Mucosa of descending colon (tissue), 3 donors: ENCODE results near the gene SLC51A. TPM values are rescaled to one million over a fixed set of nuclear protein-coding genes. Genes with fewer than 3 reads are reported as not detected.

ENCODE experiments used
- ATAC-seq: fragments of 200-7000 bp; cut with Tn5 transposase; one replicate; pipeline ENCODE4 v1.9.1; 2020; ENCODE audit warnings: mild to moderate bottlenecking, moderate library complexity
- DNase-seq, 3 donors: peaks; one replicate each; pipeline ENCODE4 v3.0.0-alpha.2; 2020
- H3K36me3 ChIP-seq: fragments of 200-600 bp; one replicate; pipeline ENCODE4 v1.8.0; 2021; ENCODE audit warnings: low read depth, mild to moderate bottlenecking
- H3K4me1 ChIP-seq: fragments of 200-600 bp; one replicate; pipeline ENCODE4 v1.8.0; 2021; ENCODE audit warnings: low read depth, mild to moderate bottlenecking
- H3K4me3 ChIP-seq: fragments of 200-600 bp; one replicate; pipeline ENCODE4 v1.8.0; 2021; ENCODE audit warnings: mild to moderate bottlenecking
- H3K9me3 ChIP-seq: fragments of 200-600 bp; one replicate; pipeline ENCODE4 v1.8.0; 2021; ENCODE audit warnings: mild to moderate bottlenecking
- intact Hi-C, 2 donors: fragments of 100-400 bp; cut with DNase I in 1 of 2; cut with micrococcal nuclease in 1 of 2; formaldehyde crosslinking; loops; one replicate each; pipeline versions ENCODE4 v1.11.0 to v1.11.1; 2022; cut with DNase I, micrococcal nuclease
- total RNA-seq, 3 donors: library from RNA; stranded (reverse); fragmentation: NEBNext Ultra II Directional in 2 of 3; extraction: Animal tissue kit (Norgen Biotek cat#: 25700) in 2 of 3; gene quantifications; one replicate each; pipeline versions ENCODE4 v1.2.1 to v1.2.4, GENCODE V29; 2021 to 2023
- TF ChIP-seq, protein P1 (sequence below): fragments of 200-600 bp; IDR thresholded peaks from one replicate; pipeline ENCODE4 v1.8.0; 2022; ENCODE audit warnings: antibody characterized with exemption, mild to moderate bottlenecking
- donor health status: DM: no; HTN: no; CAD: no; lungs with moderate emphysema.
- donor health status: DM: no; HTN: no; CAD: no.
- donor health status: DM: no; HTN: yes; CAD: no.

SLC51A gene
- total RNA-seq, 3 donors from 2014 or later = 16.4 to 135 (median 22.9) TPM

DNA sequence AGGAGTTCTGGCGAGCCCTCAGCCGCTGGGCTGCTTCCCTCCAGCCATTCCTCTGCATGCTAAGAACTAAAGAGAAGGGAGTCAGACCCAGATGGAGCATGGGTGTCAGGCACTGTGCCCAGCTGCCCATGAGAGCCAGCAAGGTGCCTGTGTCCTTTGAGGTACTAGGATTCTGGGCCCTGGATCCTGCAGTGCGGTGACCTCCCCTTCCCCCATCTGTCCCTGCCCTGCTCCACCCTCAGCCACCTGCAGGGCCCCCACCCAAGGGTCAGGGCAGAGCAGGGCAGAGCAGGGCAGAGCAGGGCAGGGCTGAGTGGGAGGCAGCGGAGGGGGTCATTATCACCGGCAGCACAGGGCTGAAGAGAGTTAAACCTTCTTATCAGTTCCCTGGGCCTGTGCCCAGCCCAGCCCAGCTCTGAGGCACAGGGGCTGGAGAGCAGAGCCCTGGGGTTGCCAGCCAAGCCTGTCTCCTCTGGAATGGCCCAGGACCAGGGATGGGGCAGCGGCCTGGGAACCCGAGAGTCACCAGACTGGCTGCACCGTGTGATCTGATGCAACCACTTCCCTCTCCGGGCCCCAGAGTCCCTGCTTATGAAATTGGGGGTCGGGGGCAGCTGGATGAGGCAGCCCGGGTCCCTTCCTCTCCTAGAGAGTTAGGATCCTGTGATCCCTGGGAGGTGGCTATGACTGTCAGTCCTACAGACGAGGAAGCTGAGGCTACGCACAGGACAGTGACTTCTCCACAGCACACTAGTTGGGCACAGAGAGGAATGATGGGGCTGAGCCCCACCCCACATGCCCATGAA lies 22.4 kb upstream of the SLC51A start:
- ATAC-seq = peak; percentile 67

DNA sequence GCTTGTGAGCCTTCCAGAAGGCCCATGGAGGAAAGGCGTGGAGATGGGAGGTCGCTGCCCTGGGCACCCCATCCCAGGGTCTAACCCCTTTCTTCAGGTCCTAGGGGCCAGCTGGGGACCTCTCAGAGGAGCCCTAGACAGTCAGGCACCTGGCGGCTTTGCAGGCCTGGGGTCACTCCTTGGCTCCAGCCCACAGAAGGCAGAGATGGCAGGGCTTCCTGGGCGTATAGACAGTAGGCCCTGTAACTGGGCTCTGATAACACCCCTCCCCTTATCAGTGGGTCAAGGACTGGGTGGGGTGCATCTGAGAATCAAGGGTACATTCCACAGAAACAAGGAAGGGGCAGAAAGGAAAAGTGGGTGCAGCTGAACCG lies 21.8 kb upstream of the SLC51A start:
- no peak for ATAC-seq
- TF ChIP-seq, protein P1, sequence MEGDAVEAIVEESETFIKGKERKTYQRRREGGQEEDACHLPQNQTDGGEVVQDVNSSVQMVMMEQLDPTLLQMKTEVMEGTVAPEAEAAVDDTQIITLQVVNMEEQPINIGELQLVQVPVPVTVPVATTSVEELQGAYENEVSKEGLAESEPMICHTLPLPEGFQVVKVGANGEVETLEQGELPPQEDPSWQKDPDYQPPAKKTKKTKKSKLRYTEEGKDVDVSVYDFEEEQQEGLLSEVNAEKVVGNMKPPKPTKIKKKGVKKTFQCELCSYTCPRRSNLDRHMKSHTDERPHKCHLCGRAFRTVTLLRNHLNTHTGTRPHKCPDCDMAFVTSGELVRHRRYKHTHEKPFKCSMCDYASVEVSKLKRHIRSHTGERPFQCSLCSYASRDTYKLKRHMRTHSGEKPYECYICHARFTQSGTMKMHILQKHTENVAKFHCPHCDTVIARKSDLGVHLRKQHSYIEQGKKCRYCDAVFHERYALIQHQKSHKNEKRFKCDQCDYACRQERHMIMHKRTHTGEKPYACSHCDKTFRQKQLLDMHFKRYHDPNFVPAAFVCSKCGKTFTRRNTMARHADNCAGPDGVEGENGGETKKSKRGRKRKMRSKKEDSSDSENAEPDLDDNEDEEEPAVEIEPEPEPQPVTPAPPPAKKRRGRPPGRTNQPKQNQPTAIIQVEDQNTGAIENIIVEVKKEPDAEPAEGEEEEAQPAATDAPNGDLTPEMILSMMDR = no peak
- Histone ChIP-seq H3K4me3 (no peak overlapping the region), H3K9me3 (no peaks in the 10 kb centered on the region), H3K4me1 (peaks cover 30% of the 10 kb centered on the region), H3K36me3 (no peaks in the 10 kb centered on the region)
- peak in 1 of 3 donors; percentile 48 for DNase-seq
- intact Hi-C loops = no loop called here

More for the DNA sequence above, 22.4 kb upstream of the SLC51A start:
- intact Hi-C loops = no loop called here
- no peaks in the 10 kb centered on the region for H3K36me3 ChIP-seq
- no peak overlapping the region for H3K4me3 ChIP-seq
- TF ChIP-seq, protein P1 = no peak
- no peaks in the 10 kb centered on the region for H3K9me3 ChIP-seq
- H3K4me1 ChIP-seq = peaks cover 32% of the 10 kb centered on the region
- DNase-seq = peak; percentile 66 to 86 (median 80)

DNA sequence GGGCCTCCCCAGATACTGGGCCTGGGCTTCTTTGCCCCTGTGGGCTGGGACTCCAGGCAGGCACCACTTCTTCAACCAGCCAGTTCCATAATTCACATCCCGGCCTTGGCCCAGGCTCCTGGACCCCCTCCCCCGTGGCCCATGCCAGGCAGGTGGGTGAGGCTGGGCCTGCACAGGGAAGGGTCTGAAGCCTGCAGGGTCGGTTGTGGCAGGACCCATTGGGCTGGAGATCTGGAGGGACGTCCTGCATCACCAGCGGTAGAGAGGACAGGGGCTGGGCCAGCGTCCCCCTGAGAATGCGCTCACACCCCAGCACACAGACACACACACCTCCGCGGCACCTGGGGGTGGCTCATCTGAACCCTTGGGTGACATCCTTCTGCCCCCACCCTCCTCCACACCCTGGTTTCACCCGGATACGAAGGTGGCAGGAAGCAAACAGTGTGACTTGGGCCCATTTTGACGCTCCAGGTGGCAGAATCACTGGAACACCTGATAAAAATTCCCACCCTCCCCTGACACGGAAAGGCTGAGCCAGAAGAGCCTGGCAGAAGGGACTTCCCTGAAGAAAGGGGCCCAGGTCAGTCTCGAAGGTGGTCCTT lies 20.6 kb upstream of the SLC51A start:
- no peaks in the 10 kb centered on the region for H3K36me3 ChIP-seq
- DNase-seq = peak in 1 of 3 donors; percentile 58
- intact Hi-C loops = loop anchor here (5.0 kb wide), 1 partner anchor 123 kb away; no protein-coding TSS in a partner anchor
- H3K9me3 ChIP-seq = no peaks in the 10 kb centered on the region
- no peak for ATAC-seq
- H3K4me1 ChIP-seq = peaks cover 30% of the 10 kb centered on the region
- TF ChIP-seq, protein P1 = no peak
- H3K4me3 ChIP-seq = no peak overlapping the region

DNA sequence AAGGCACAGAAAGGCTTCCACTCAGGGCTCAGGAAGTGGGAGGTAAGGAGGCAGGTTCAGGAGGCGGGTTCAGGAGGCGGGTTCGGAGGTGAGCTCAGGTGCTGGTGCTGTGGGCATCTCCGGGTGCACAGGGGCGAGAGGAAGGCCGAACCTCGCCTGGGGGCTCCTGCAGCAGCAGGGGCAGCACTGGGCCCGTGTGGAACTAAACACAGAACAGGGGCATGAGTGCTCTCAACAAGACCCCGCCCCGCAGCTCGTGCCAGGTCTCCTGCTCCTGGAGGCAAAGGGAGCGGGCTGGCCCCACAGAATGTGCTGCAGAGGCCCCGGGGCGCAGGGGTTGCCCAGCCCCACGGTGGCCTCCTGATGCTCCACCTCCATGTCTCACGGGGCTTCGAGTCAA lies 18.8 kb upstream of the SLC51A start:
- Histone ChIP-seq H3K36me3 (no peaks in the 10 kb centered on the region), H3K9me3 (no peaks in the 10 kb centered on the region), H3K4me3 (no peak overlapping the region), H3K4me1 (peaks cover 20% of the 10 kb centered on the region)
- TF ChIP-seq, protein P1 = no peak
- peak in 1 of 3 donors; percentile 54 for DNase-seq
- intact Hi-C loops = loop anchor here (5.0 kb wide), 1 partner anchor 125 kb away; no protein-coding TSS in a partner anchor
- no peak for ATAC-seq

DNA sequence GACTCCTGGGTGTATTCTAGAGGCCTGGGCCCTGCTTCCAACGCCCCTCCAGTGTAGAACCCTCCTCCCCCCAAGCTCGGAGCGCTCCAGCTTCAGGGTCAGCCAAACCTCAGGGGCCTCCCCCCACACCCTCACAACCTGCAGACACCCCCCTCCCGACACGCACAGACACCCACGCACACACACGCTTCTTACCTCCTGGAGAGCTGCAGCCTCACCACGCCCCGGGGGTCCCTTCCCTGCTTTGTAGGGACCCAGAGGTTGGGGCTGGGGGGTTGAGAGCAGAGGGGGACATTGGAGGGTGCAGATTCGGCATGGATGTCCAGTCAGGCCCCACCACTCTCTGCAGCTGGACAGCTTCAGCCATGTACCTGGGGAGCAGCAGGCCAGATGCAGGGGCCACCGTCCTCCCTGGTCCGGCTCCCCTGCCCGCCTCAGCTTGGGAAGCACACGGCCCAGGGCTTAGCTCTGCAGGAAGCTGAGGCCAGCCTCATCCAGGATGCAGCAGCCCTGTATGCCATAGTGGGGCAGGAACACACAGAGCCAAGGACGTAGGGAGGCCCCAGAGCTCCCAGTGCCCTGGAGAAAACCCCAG lies 18.2 kb upstream of the SLC51A start:
- no peak for ATAC-seq

More for the DNA sequence above, 18.2 kb upstream of the SLC51A start:
- Histone ChIP-seq H3K4me1 (peaks cover 14% of the 10 kb centered on the region), H3K36me3 (no peaks in the 10 kb centered on the region), H3K4me3 (no peak overlapping the region), H3K9me3 (no peaks in the 10 kb centered on the region)
- intact Hi-C loops = loop anchor here (5.0 kb wide), 1 partner anchor 126 kb away; no protein-coding TSS in a partner anchor
- TF ChIP-seq, protein P1 = no peak
- peak in 1 of 3 donors; percentile 56 for DNase-seq
